GM13976 (cell line): ENCODE results near the gene NUP107.

Source experiments
- DNase-seq: peaks from one replicate; pipeline ENCODE4 v3.0.0; 2012; ENCODE audit warnings: low spot score
- in situ Hi-C: fragments of 300-500 bp; cut with MboI; formaldehyde crosslinking; loops from one replicate; pipeline ENCODE4 v1.12.0; 2022; ENCODE audit warnings: low sequenced_read_pairs, mixed read lengths, inconsistent platforms; ENCODE audit not compliant: unreplicated experiment
- TF ChIP-seq, protein P1 (sequence below): IDR thresholded peaks from 2 replicates; pipeline ENCODE4 v1.5.1; 2012; ENCODE audit warnings: borderline replicate concordance, mild to moderate bottlenecking; ENCODE audit not compliant: insufficient read depth; ENCODE audit errors: extremely low read depth, missing control alignments, control extremely low read depth

Gene NUP107

DNA sequence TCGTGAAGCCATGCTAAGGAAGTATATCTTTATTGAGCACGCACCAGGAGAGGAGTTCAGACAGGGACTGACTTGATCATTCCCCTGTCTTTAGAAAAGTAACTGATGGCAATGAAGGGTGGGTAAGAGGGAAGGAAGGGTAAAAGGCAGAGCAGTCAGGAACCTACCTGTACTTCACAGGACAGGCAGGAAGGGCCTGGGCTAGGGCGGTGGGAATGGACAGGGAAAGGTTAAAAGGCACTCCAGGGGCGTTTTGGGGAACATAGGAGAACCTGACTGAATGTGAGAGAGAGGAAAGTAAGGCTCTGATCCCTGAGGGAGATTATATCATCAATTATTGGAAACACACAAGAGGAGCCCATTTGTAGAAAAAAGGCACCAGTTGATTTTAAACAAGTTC, 63.1 kb downstream of the NUP107 start:
- DNase-seq: no peak
- in situ Hi-C loops: no loop called here
- TF ChIP-seq, protein P1, sequence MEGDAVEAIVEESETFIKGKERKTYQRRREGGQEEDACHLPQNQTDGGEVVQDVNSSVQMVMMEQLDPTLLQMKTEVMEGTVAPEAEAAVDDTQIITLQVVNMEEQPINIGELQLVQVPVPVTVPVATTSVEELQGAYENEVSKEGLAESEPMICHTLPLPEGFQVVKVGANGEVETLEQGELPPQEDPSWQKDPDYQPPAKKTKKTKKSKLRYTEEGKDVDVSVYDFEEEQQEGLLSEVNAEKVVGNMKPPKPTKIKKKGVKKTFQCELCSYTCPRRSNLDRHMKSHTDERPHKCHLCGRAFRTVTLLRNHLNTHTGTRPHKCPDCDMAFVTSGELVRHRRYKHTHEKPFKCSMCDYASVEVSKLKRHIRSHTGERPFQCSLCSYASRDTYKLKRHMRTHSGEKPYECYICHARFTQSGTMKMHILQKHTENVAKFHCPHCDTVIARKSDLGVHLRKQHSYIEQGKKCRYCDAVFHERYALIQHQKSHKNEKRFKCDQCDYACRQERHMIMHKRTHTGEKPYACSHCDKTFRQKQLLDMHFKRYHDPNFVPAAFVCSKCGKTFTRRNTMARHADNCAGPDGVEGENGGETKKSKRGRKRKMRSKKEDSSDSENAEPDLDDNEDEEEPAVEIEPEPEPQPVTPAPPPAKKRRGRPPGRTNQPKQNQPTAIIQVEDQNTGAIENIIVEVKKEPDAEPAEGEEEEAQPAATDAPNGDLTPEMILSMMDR: no peak

DNA sequence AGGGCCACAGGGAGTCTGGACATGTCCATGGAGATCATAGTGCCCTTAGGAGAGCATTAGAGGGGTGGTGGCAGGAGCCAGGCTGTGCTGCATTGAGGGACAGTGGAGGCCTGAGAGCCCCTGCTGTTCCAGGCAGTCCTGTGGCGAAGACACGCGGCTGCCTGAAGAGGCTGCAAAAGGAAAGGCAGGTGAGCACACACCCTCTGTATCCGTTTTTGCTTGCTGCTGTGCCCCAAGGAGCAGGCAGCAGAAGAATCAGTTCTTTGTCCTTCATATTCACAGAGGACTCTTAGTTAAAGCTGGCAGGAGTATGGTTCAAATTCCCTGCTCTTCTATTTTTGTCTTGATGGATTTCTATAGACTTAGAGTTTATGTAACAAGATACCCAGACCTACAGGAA, 63.7 kb downstream of the NUP107 start:
- in situ Hi-C loops: no loop called here
- no peak for DNase-seq
- TF ChIP-seq, protein P1: no peak

DNA sequence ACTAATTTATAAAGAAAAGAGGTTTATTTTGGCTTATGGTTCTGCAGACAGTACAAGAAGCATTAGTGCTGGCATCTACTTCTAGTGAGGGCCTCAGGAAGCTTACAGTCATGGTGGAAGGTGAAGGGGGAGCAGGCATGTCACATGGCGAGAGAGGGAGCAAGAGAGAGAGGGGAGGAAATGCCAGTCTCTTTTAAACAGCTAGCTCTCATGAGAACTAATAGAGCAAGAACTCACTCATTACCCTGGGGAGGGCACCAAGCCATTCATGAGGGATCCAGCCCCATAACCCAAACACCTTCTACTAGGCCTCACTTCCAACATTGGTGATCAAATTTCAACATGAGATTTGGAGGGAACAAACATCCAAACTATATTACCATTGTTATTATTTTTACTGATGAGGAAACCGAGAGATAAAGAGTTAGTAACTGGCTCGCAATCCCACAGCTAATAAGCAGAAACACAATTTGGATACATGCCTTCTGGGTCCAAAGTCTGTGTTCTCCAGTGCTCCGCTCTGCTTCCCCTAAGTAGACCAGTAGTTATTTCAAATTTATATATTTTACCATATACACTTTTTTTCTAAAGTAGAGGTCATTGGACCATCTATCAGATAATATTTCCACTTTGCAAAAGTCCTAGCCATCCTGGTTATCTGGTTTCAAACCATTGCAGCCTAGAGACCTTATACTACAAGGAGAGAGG, 68.9 kb downstream of the NUP107 start:
- no peak for DNase-seq
- in situ Hi-C loops: no loop called here
- TF ChIP-seq, protein P1: no peak

DNA sequence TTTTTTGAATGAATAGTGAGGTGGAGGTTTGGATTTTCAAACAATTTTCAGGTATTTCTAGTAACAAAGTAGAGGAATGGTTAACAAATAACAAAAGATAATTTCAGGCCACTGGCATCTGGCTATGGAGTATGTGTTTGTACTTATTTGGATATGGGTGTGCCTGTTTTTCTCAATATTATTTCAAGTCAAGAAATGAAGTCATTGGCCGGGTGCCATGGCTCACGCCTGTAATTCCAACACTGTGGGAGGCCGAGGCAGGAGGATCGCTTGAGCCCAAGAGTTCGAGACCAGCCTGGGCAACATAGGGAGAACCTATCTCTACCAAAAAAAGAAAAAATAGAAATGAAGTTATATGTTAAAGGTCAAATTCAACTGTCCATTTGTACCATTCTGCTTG, 73.1 kb downstream of the NUP107 start:
- in situ Hi-C loops: no loop called here
- TF ChIP-seq, protein P1: no peak
- no peak for DNase-seq

DNA sequence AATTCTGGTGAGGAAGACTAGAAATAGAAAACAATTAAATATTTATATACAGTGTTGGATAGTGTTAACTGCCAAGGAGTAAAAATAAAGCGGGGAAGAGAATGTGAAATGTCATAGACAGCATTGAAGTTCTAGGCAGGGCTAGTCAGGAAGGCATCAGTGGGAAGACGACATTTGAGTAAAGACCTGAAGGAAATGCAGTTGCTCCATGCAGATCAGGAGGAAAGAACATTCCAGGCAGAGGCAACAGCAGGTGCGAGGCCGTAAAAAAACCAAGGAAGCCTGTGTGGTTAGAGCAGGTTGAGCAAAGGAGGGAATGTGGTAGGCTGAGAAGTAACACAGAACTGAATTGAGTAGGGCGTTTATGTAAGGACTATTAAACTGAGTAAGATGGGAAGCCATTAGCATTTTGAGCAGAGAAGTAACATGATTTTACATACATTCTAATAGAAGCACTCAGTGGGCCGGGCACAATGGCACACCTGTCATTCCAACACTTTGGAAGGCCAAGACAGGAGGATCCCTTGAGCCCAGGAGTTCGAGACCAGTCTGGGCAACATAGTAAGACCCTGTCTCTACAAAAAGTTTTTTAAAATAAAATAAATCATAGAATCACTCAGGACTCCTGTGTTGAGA, 74.1 kb downstream of the NUP107 start:
- no peak for DNase-seq
- TF ChIP-seq, protein P1: no peak
- in situ Hi-C loops: no loop called here

DNA sequence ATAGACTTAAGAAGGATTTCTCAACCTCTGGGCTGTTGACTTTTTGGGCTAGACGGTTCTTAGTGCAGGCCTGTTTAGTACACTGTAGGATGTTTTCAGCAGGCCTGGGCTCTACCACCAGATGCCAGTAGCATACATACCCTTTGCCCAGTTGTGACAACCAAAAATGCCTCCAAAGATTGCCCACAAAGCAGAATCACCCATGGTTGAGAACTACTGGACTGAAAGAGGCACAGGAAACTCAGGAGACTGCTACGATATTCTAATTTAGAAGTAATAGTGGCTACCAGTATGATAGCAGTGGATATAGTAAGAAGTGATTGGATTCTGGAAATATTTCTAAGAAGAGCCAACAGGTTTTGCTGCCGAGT, 74.6 kb downstream of the NUP107 start:
- in situ Hi-C loops: no loop called here
- DNase-seq: no peak
- TF ChIP-seq, protein P1: no peak
